Measurements from ENCODE around the gene CTNNA3. TPM values are rescaled to one million over a fixed set of nuclear protein-coding genes. Genes with fewer than 3 reads are reported as not detected.
"Not testable (repeated sequence)": the region's sequence is repeated elsewhere in the genome, so short reads cannot be mapped to it uniquely, and the experiment has no call there.

CTNNA3 gene
- total and polyA plus RNA-seq, 7 donors = 0.85 to 66.2 (median 28.1) TPM

- no peak overlapping the region for H3K4me3 ChIP-seq
- H3K4me1 ChIP-seq = no peaks in the 10 kb centered on the region
- no peak overlapping the region for H3K27ac ChIP-seq
- H3K9me3 ChIP-seq = no peaks in the 10 kb centered on the region
- no peak for TF ChIP-seq CTCF (IDR thresholded peaks at IDR 0.05)
- WGBS, 3 donors = 50 to 69% (median 67%) methylated on average over 2 of the region's 2 CpGs
- no peak for ATAC-seq
- H3K36me3 ChIP-seq (ENCODE audit: insufficient read depth in 1 of 2, low read depth in 1 of 2) = no peaks in the 10 kb centered on the region
- H3K27me3 ChIP-seq (ENCODE audit: insufficient read depth in 3 of 3, low read length in 2 of 3) = no peaks in the 10 kb centered on the region
- no peak for DNase-seq
- intact Hi-C loops (cut with DNase I) = no loop called here
Observed at GRCh38 chr10:66365686-66366085, 1330.3 kb downstream of the CTNNA3 start.

- no peaks in the 10 kb centered on the region for H3K36me3 ChIP-seq (ENCODE audit: insufficient read depth in 1 of 2, low read depth in 1 of 2)
- DNase-seq (no peak), ATAC-seq (no peak)
- H3K4me3 ChIP-seq = no peak overlapping the region
- intact Hi-C loops (cut with DNase I) = no loop called here
- TF ChIP-seq CTCF (IDR thresholded peaks at IDR 0.05) = no peak
- no peak overlapping the region for H3K27ac ChIP-seq
- H3K9me3 ChIP-seq = no peaks in the 10 kb centered on the region
- H3K4me1 ChIP-seq = no peaks in the 10 kb centered on the region
- H3K27me3 ChIP-seq (ENCODE audit: insufficient read depth in 3 of 3, low read length in 2 of 3) = no peaks in the 10 kb centered on the region
- 83 to 93% (median 86%) methylated on average over 3 of the region's 3 CpGs for WGBS, 3 donors
Observed at GRCh38 chr10:66362522-66362921, 1333.5 kb downstream of the CTNNA3 start.

GRCh38 chr10:66353822-66354221 is 1342.2 kb downstream of the CTNNA3 start:
- ATAC-seq; H3K27ac ChIP-seq; H3K9me3 ChIP-seq; DNase-seq; H3K27me3 ChIP-seq (ENCODE audit: insufficient read depth in 3 of 3, low read length in 2 of 3); H3K36me3 ChIP-seq (ENCODE audit: insufficient read depth in 1 of 2, low read depth in 1 of 2); intact Hi-C loops (cut with DNase I); H3K4me1 ChIP-seq; H3K4me3 ChIP-seq: not testable (repeated sequence)
- 79 to 84% (median 84%) methylated on average over 12 of the region's 12 CpGs for WGBS, 3 donors

- whole genome bisulfite sequencing, 3 donors = 48 to 63% (median 53%) methylated on average over 3 of the region's 3 CpGs
- ATAC-seq (no peak), DNase-seq (no peak)
- Histone ChIP-seq H3K9me3 (no peaks in the 10 kb centered on the region), H3K27me3 (ENCODE audit: insufficient read depth in 3 of 3, low read length in 2 of 3) (no peaks in the 10 kb centered on the region), H3K27ac (no peak overlapping the region), H3K4me3 (no peak overlapping the region), H3K36me3 (ENCODE audit: insufficient read depth in 1 of 2, low read depth in 1 of 2) (no peaks in the 10 kb centered on the region), H3K4me1 (no peaks in the 10 kb centered on the region)
- intact Hi-C loops (cut with DNase I) = no loop called here
- no peak for TF ChIP-seq CTCF (IDR thresholded peaks at IDR 0.05)
Observed at GRCh38 chr10:66353422-66353821, 1342.6 kb downstream of the CTNNA3 start.

- 50 to 65% (median 52%) methylated on average over 1 of the region's 1 CpG for WGBS, 3 donors
- Histone ChIP-seq H3K27me3 (ENCODE audit: insufficient read depth in 3 of 3, low read length in 2 of 3) (no peaks in the 10 kb centered on the region), H3K9me3 (no peaks in the 10 kb centered on the region), H3K4me1 (no peaks in the 10 kb centered on the region), H3K27ac (no peak overlapping the region), H3K4me3 (no peak overlapping the region), H3K36me3 (ENCODE audit: insufficient read depth in 1 of 2, low read depth in 1 of 2) (no peaks in the 10 kb centered on the region)
- no peak for DNase-seq
- intact Hi-C loops (cut with DNase I) = no loop called here
- TF ChIP-seq CTCF (IDR thresholded peaks at IDR 0.05) = no peak
- ATAC-seq = no peak
Observed at GRCh38 chr10:66350622-66351399, 1345.2 kb downstream of the CTNNA3 start.

Data from psoas muscle (tissue), 8 donors.